GM21723 (cell line): Measurements from ENCODE around the gene STIP1.

Experiments used
- ATAC-seq: cut with Tn5 transposase; IDR thresholded peaks from one replicate; pipeline ENCODE4 v1.9.1; 2021; ENCODE audit warnings: mild to moderate bottlenecking, moderate library complexity; ENCODE audit not compliant: unreplicated experiment

The STIP1 gene

DNA sequence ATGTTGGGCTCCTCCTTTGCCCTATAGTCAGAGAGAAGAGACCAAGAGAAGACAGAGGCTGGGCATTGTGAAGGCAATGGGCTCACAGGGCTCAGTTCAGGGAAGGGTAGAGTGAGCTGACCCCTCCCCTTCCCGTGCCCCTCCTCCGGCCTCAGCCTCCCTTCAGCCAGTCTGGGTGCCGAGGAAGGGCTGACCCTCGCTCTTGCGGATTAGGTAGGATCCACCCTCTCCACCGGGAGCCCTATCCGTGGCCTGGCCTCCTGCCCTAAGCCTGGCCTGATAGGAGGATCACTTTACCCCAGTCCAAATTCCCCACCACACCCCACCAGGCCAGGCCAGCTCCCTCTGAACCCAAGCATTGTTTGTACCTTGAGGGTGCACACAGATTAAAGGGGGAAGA, 62.6 kb downstream of the STIP1 start:
- no peak for ATAC-seq

DNA sequence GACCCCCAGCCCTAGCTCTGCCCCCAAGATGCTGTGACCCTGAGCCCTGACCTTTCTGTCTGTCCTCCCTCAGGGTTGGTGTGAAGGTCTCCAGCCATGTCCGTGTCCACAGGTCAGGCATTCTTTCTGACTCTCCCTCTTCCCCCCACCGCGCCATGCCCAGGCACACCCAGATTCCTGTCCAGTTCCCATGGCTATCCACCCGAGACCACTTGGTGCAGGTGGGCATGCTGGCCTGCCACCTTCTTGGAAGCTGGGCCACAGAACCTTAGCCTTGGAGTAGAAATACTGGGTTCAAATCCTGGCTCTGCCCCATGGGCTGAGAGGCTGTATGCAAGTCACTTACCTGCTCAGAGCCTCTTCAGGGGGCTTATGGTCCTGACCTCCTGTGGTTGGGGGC, 63.1 kb downstream of the STIP1 start:
- ATAC-seq, result no peak

DNA sequence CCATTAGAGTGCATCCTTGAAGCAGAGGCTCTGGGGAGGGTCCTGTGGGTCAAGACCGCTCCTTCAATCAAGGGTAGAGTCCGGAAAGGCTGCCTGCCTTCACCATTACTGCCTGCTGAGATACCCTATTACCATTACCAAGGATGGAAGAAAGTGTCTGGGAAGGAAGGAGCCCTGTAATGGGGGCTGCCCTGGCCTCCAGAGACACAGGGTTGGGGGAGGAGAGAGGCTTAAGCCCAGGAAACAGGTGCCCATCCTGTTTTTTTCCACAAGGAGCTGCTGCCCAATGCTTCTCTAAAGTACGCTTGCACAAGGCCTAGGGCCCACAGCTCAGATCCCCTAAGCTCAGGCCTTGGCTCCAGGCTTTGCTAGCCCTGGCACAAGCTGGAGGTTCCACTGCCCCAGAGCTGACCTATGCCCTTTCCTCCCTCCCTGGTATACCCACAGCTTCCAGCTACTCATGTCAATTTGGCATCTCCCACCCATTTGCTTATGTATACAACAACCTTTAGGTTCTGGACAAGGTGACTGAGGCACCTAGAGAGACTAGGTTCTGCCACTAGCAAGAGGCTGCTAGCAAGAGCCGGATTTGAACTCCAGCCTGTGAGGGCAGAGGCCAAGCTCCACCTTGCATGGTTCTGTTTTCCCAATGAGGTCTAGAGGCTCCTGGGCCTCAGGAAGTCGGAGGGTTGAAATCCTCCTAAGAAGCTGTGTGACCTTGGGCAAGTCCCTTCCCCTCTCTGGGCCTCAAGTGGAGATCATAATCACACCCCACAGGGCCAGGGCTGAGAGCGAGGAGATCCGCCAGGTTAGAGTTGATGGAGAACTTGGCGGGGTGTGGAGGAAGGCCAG, 63.8 kb downstream of the STIP1 start:
- no peak for ATAC-seq

DNA sequence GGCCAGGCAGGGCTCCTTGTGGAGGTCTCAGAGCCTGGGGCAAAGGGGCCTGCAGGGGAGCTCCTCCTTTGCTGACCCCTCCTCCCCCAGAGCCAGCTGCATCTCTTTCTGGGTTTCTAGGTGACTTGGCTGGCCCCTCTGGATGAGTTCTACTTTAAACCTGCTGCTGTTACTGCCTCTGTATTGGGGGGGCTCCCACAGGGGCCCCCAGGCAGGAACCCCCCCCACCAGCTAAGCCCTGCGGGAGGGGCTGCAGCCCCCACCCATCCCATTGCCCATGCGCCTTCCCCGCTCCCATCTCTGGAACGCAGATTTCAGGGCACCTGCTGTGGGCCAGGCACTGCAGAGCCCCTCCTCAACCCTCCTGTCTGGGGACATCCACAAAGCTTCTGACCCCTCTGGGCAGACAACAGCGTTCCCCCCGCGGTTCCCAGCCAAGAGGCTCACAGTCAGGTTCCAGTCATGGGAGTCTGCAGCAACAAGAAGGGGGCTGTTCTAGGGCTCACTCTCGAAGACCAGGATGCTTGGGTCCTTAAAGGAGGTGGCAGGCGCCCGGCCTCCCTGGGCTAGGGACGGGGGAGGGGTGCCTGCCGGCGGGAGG, 64.5 kb downstream of the STIP1 start:
- no peak for ATAC-seq

DNA sequence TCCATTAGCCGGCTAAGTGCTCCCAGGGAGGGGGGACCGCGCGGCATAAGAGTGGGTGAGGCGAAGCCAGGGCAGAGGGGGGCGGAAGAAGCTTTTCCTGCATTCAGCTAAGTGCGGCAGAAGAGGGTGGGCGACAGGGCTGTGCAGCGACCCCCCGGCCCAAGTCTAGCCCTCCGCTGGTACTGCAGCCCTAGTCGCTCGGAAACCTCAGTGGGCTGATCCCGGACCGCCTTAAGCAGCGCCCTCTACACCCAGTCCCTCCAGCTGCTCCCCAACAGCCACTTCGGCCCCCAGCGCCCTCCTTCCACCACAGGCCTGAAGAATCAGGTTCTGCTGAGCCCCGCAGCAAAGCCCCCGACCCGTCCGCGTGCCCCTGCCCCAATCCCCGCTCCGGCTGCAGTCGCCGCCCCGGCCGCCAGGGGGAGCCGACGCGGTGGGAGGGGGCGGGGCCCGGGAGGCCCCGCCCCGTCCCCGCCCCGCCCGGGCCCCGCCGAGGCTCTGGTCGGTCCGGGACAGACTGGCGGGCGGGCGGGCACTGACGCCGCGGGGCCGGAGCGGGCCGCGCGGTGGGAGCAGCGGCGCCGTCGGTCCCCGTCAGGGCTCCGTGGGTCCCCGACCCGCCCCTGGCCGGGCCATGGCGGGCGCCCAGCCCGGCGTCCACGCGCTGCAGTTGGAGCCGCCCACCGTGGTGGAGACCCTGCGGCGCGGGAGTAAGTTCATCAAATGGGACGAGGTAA, 65.2 kb downstream of the STIP1 start, which contains the start of gene PLCB3:
PLCB3 (plus strand) TSS at position 515 of the 737 bp plus-strand sequence; CDS start at position 635, 120 bp downstream.
- no peak for ATAC-seq

- ATAC-seq, result no peak
Observed at GRCh38 chr11:64251753-64252002, 65.7 kb downstream of the STIP1 start.

DNA sequence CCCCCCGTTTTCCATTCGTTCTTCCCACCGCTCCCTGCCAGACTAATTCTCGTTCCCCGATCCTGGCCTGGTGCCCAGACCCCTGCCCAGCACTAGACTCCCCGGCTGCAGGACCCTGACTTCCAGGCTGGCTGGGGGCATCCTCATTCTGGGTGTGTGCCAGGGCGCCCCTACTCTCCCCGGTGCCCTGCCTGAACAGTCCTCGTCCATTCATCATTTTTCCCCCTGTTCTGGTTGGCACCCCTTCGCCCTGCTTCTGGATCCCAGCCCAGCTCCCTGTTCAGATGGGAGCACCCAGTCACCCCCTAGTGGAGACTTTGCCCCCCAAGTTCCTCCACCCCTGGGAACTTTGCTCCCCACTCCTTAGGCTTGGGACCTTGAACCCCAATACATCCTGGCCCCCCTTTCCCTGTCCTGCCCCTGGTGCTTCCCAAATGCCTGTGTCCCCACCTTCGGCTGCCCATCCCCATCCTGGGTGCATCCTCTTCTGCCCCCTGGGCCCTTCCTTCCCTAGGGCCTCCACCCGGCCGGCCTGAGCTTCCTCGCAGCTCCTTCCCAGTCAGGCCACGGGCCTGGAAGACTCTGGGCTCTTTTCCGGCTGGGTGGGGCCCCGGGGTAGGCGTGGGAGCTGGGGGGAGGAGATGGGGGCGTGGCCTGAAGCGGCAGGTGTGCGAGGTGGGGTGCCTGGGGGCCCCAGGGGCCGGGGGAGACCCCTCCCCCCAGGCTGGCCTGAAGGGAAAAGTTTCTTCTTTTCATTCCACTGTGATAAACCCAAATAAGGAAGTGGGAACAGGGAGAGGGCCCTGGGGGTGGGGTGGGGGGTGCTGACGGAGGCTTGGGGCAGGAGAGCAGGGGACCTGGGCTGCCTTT, 66.3 kb downstream of the STIP1 start:
- ATAC-seq, result no peak

GRCh38 chr11:64253043-64253442, 67.1 kb downstream of the STIP1 start:
- ATAC-seq, result no peak

GRCh38 chr11:64253481-64253880, 67.5 kb downstream of the STIP1 start:
- ATAC-seq, result no peak
